ENCODE data around the gene EN2.
A peak's percentile ranks its signal among the peaks of the same experiment; 100 is the strongest.

The EN2 gene

DNA sequence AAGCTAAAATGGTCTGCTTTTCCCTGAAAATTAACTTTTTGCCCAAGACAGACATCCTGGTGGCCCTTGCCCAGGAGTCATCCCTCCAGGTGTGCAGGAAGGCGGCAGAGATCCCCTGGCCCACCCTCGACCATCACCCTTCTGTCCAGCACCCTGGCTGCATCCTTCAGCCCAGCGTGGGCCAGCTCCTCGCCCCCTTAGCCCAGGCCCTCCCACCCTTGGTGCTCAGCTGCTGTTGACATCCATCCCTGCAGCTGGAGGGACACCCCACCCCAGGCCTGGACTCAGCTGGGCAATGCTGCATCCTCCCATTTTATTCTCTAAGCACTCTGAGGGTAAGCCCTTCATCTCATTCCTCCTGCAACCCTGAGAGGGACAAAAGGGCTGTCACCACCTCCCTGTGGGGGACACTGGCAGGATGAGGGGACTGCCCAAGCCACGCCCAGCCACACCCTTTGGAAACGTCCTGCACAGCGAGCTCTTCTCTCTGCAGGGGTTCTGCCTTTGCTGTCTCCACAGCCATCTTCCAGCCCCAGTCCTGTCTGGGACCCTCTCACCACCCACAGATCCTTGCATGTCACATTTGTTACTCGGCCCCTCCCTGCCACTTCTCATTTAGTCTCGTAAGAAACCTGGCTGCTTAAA is 30.7 kb downstream of the EN2 start:
- DNase-seq, result no peak

DNA sequence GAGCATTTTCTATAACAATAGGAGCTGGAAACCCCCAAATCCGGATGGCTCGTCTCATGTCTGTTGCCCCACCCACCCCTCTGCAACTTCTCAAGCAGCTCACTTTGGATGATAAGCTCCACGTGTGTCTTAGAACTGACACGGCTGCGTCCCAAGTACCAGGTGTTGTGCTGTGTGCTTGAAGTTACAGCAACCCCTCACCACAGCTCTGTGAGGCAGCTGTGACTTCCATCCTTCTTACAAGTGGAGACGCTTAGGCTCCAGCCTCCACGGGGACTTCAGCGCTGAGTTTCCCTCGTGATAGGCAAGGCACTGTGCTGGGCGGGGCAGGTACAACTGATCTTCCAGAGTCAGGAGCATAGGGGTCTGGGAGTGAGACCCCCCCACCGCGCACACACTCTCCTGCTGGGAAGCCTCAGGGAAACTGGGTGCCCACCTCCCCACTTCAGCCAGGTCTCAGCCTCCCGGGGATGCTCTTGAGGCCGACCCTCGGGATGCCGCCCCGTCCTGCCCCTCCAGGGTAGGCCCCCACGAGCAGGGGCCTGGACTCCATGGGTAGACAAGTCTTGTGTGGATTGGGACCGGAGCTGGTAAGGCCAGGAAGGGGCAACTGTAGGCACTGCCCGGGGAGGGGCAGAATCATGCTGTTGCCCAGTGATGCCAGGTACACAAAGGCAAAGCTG is 31.4 kb downstream of the EN2 start:
- DNase-seq, result no peak

GRCh38 chr7:155489862-155490696 is 32.1 kb downstream of the EN2 start:
- DNase-seq, result no peak

DNA sequence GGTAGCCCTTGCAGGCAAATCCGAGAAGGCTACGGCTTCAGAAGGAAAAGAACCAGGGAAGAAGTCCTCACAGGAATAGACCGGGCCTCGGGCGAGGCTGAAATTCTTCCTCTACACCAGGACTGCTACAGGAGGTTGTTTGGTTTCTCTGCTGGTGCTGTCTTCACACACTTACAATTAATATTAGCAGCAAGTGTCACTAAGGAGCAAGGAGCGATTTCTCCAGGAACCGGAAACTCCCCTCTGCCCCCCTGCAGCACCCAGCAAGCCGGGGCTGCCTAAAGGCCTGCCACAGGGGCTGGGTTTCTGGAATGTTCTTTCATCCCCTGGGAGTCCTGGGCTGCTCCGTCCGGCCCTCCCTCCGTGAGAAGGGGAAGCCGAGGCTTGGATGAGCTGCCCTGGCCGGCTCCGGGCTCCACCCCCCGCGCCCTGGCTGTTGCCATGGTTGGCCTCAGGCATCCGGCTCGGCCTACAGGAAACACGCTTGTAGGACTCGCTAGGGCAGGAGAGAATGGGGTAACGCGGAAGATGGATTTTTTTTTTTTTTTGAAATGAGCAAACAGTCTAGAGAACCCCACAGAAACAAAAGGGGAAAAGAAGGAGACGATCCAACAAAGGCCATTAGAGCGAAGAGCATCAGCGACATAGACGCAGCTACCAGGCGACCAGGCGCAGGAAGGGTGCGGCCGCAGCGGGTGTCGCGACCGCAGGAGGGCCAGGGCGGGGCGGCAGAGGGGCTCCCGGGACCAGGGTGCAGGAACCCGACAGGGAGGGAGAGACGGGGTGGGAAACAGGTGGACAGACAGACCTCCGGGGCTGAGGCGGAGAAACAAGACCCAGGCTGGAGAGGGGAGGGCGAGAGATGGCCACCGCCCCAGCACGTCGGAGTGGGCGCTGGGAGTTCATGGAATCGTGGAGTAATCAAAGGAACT is 33.0 kb downstream of the EN2 start:
- DNase-seq, result peak; percentile 71

- DNase-seq, result no peak
These were observed 33.9 kb downstream of the EN2 start for GRCh38 chr7:155491812-155492211.

- no peak for DNase-seq
These were observed 36.0 kb downstream of the EN2 start for GRCh38 chr7:155493744-155494538.

DNA sequence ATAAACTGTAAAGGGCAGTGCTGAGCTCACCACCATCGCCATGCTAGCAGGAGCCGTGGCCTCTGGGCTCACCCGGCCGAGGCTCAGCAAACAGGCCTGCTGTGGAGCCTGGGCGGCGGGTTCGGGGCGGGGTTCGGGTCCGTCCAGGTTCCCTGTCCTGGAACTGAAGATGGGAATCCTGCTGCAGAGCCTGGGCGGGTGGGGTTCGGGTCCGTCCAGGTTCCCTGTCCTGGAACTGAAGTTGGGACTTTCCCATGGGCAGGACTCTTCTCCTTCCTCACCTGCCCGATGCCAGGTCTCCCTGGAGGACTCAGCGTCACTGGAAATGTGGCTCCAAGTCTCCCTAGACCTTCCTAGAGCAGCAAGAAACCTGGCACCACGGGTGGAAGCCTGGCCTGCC is 36.6 kb downstream of the EN2 start:
- DNase-seq, result no peak

- no peak for DNase-seq
These were observed 37.7 kb downstream of the EN2 start for GRCh38 chr7:155495440-155496248.

- DNase-seq, result no peak
These were observed 38.5 kb downstream of the EN2 start for GRCh38 chr7:155496267-155497005.

DNA sequence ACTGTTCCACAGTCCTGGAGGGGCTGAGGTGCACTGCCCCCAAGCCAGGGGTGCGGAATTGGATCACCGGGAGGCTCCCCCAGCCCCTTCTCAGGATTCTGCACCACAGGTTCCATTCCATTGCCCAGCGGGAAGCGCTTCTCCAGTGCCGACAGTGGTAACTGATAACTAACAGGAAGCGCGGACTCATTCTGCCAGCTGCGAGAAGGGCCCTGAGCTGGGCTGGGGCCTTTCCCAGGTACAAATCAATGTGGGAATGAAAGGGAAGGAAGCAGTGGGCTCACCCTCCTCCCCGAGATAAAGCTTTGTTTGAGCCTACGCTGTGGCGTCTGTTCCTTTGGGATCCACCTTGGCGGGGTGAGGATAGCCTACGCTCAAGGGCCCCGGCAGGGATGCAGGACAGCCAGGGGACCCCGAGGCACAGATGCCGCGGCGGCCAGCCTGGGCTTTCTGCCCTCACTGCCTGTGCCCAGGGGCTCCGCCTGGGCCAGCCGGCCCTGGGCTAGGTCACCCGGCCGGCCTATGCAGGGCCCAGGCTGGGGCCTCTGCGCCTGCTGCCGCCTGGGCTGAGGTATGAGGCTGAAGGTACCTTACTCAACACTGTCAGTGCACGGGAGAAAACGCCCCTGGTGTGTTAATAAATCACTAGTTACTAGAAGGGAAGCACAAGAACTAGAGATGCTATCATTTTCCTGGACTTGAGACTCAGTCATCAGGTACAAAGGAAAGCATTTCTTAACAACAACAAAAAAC is 39.4 kb downstream of the EN2 start:
- no peak for DNase-seq

- DNase-seq, result no peak
These were observed 47.5 kb downstream of the EN2 start for GRCh38 chr7:155505422-155505793.

DNA sequence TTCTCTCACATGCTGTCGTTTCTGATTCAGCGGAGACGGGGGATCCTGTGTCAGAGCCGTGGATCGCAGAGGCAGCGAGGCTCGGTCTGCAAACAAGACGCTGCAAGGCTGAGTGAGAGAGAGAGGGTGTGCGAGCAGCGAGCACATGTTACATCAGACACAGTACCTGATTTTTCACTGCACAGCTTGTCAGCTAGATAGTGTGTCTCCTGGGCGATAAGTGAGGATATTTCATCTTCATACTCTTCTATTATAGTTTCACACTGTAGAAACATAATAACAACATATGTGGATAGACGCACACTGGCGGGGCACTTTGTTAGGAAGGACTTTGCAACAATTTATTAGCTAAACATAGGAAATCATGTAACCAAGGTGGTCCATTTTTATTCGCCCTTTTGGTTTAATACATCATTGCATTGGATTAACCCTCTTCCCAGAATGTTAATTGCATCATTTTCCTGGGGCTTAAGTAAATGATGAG is 49.0 kb downstream of the EN2 start:
- no peak for DNase-seq

GRCh38 chr7:155507576-155507975 is 49.6 kb downstream of the EN2 start:
- DNase-seq, result no peak

GRCh38 chr7:155508376-155509358 is 50.7 kb downstream of the EN2 start:
- DNase-seq, result no peak

- no peak for DNase-seq
These were observed 51.4 kb downstream of the EN2 start for GRCh38 chr7:155509359-155509724.

DNA sequence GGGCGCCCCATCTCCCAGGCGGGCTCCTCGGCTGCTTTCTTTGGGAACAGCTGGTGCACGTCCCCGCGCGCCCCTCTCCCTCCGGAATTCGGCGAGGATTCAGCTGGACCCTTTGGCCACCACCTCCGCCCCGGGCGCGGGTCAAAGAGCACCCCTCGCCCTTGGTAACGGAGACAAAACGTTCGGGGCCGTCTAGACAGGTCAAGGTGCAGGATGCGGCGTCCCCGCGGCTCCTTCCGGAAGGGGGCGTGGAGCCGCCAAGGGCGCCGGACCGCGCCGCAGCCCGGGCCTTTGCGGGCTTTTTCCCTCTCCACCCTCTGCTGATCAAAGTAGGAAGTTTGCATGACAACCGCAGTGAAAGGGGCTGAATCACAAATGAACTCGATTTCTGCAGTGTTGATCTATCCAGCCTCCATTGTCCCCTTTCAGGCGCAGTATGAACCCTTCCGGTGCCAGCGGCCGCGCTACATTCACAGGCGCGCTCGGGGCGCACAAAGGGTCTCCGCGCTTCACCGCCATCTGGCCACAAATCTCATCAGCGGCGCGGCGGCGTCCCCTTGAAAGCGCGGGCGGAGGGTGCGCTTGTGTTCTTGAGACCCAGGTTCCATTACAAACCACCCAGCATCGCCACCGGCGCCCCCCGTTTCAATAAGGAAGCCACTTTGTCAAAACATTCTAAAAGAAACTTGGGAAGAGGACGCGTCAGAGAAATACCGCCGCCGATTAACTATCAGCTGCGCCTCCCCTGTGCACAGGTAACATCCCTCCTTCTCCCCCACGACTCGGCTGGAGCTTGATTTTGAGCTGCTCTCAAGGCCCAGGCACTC is 52.0 kb downstream of the EN2 start:
- DNase-seq, result no peak

GRCh38 chr7:155510975-155511701 is 53.2 kb downstream of the EN2 start:
- DNase-seq, result no peak
